HAP-1 (cell line): ENCODE measurements around the gene EYS.

Experiments
- DNase-seq, 2 experiments: peaks; one replicate each; pipeline ENCODE4 v3.0.0-alpha.2; 2016 to 2020; ENCODE audit warnings: low spot score in 2 of 2
- H3K27me3 ChIP-seq: fragments of 250-450 bp; sonication (Bioruptor Pico); 2 replicates; pipeline ENCODE4 v1.5.1; 2020; ENCODE audit warnings: low read depth, mild to moderate bottlenecking, moderate library complexity
- H3K36me3 ChIP-seq: fragments of 250-450 bp; sonication (Bioruptor Pico); replicated peaks from 2 replicates; pipeline ENCODE4 v1.5.1; 2020; ENCODE audit warnings: mild to moderate bottlenecking
- H3K4me1 ChIP-seq: fragments of 250-450 bp; sonication (Bioruptor Pico); 2 replicates; pipeline ENCODE4 v1.5.1; 2020; ENCODE audit warnings: mild to moderate bottlenecking
- H3K4me3 ChIP-seq: fragments of 250-450 bp; sonication (Bioruptor Pico); 2 replicates; pipeline ENCODE4 v1.5.1; 2020; ENCODE audit warnings: mild to moderate bottlenecking, moderate library complexity
- H3K9me3 ChIP-seq: fragments of 250-450 bp; sonication (Bioruptor Pico); 2 replicates; pipeline ENCODE4 v1.5.1; 2020; ENCODE audit warnings: mild to moderate bottlenecking, moderate library complexity
- in situ Hi-C: fragments of 300-500 bp; cut with MboI; formaldehyde crosslinking; loops from 3 replicates; pipeline ENCODE4 v1.14.3; 2020; ENCODE audit warnings: low sequenced_read_pairs, inconsistent platforms, mixed read lengths

The EYS gene

DNA sequence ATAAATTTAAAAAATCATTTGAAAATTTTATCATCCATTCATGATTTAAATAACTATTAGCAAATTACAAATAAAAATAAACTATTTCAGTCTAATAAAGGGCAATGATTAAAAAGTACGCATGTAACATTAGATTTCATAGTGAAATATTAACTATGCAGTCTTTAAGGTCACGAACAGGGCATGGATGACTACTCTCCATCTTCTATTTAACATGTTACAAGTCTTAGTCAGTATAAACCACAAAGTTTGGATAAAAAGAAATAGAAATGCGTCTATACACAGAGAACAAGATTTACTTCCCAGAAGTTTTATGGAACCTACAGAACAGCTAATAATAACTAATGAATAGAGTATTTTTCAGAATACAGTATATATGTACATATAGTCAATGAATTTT is 1016.0 kb downstream of the EYS start:
- no peaks in the 10 kb centered on the region for H3K4me1 ChIP-seq
- H3K4me3 ChIP-seq, result no peak overlapping the region
- no peaks in the 10 kb centered on the region for H3K36me3 ChIP-seq
- H3K9me3 ChIP-seq, result no peaks in the 10 kb centered on the region
- in situ Hi-C loops, result no loop called here
- H3K27me3 ChIP-seq, result no peaks in the 10 kb centered on the region
- no peak for DNase-seq

- in situ Hi-C loops, result no loop called here
- Histone ChIP-seq H3K36me3 (no peaks in the 10 kb centered on the region), H3K4me1 (no peaks in the 10 kb centered on the region), H3K27me3 (no peaks in the 10 kb centered on the region), H3K4me3 (no peak overlapping the region), H3K9me3 (no peaks in the 10 kb centered on the region)
- no peak for DNase-seq
Observed at GRCh38 chr6:64685401-64685800, 1021.6 kb downstream of the EYS start.

DNA sequence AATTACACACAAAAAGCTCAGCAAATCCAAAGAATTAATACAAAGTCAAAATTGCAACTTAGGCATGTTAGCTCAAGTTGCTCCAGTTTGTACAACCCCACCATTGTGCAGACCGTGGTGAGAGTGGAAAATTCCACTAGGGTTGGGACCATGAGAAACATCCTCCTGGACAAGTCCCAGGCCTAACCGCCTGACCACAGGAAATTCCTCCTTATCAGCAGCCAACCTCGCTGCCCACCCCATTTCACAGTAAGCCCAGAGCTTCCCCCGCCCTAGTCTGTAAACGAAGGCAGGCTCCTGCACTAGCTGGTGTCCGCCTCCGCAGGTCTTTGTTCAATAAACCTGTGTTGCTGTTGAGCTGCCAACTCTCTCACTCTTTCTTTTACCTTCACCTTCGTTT is 1023.3 kb downstream of the EYS start:
- H3K4me1 ChIP-seq, result no peaks in the 10 kb centered on the region
- no peaks in the 10 kb centered on the region for H3K9me3 ChIP-seq
- DNase-seq, result no peak
- no peaks in the 10 kb centered on the region for H3K27me3 ChIP-seq
- H3K36me3 ChIP-seq, result no peaks in the 10 kb centered on the region
- no peak overlapping the region for H3K4me3 ChIP-seq
- in situ Hi-C loops, result no loop called here

GRCh38 chr6:64681416-64682160 is 1025.4 kb downstream of the EYS start:
- H3K4me1 ChIP-seq, result no peaks in the 10 kb centered on the region
- no peaks in the 10 kb centered on the region for H3K36me3 ChIP-seq
- H3K27me3 ChIP-seq, result no peaks in the 10 kb centered on the region
- DNase-seq, result no peak
- in situ Hi-C loops, result no loop called here
- no peaks in the 10 kb centered on the region for H3K9me3 ChIP-seq
- no peak overlapping the region for H3K4me3 ChIP-seq

DNA sequence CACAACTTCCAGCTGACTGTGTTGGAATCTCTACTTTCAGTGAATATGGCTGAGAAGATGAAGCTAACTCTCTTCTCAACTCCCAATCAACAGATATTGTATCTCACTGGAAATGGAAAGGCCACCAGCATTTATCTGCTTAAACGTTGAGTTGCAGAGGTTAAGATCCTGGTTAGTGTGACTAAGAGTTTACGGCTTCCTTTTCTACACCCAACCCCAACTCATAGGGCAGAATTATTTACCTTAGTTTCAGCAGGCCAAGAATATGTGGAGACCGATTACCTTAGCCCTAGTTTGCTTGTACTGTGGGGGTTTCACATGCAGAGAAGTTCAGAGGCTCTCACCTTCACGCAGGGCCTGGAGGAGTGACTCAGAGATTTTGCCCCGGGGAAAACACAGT is 1026.6 kb downstream of the EYS start:
- in situ Hi-C loops, result no loop called here
- H3K27me3 ChIP-seq, result no peaks in the 10 kb centered on the region
- no peak overlapping the region for H3K4me3 ChIP-seq
- no peaks in the 10 kb centered on the region for H3K36me3 ChIP-seq
- no peaks in the 10 kb centered on the region for H3K4me1 ChIP-seq
- no peaks in the 10 kb centered on the region for H3K9me3 ChIP-seq
- DNase-seq, result no peak

- in situ Hi-C loops, result no loop called here
- DNase-seq, result no peak
- Histone ChIP-seq H3K4me3 (no peak overlapping the region), H3K9me3 (no peaks in the 10 kb centered on the region), H3K4me1 (no peaks in the 10 kb centered on the region), H3K36me3 (no peaks in the 10 kb centered on the region), H3K27me3 (no peaks in the 10 kb centered on the region)
Observed at GRCh38 chr6:64679416-64679815, 1027.6 kb downstream of the EYS start.

- DNase-seq, result no peak
- no peaks in the 10 kb centered on the region for H3K27me3 ChIP-seq
- no peaks in the 10 kb centered on the region for H3K4me1 ChIP-seq
- no peaks in the 10 kb centered on the region for H3K9me3 ChIP-seq
- in situ Hi-C loops, result no loop called here
- no peaks in the 10 kb centered on the region for H3K36me3 ChIP-seq
- no peak overlapping the region for H3K4me3 ChIP-seq
Observed at GRCh38 chr6:64672651-64673050, 1034.4 kb downstream of the EYS start.

GRCh38 chr6:64672131-64672530 is 1034.9 kb downstream of the EYS start:
- H3K4me1 ChIP-seq, result no peaks in the 10 kb centered on the region
- no peaks in the 10 kb centered on the region for H3K36me3 ChIP-seq
- no peaks in the 10 kb centered on the region for H3K27me3 ChIP-seq
- no peaks in the 10 kb centered on the region for H3K9me3 ChIP-seq
- in situ Hi-C loops, result no loop called here
- H3K4me3 ChIP-seq, result no peak overlapping the region
- DNase-seq, result no peak

DNA sequence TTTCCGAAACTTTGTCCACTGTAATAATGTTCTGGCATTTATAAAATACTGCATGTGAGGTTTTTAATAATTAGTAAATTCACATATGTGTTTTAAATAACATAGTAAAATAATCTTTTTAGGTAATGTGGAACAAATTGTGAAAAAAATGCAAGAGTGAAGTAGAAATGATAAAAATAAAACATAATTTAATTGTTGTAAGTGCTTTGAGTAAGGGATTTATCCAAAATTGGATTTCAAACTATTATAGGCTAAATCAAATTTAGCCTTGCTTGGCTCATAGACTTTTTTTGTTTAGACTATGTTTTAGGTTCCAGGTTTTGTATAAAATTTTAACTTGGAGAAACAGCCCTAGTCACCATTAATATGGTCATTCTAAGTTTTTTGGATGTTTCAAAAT is 1041.9 kb downstream of the EYS start:
- Histone ChIP-seq H3K4me1 (no peaks in the 10 kb centered on the region), H3K9me3 (no peaks in the 10 kb centered on the region), H3K27me3 (no peaks in the 10 kb centered on the region), H3K36me3 (no peaks in the 10 kb centered on the region), H3K4me3 (no peak overlapping the region)
- in situ Hi-C loops, result no loop called here
- no peak for DNase-seq

DNA sequence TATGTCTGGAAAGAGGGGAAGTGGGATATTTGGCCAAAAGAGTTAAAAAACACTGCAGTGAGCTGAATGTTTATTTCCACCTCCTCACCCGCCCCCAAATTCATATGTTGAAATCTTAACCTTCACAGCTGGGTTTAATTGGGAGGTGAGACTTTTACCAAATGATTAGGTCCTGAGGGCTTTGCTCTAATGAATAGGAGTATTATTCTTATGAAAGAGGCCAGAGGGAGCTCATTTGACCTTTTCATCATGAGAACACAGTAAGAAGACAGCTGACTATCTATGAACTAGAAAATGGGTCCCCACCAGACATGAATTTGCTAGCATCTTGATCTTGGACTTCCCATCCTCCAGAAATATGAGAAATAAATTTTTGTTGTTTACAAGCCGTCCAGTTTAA is 1042.5 kb downstream of the EYS start:
- Histone ChIP-seq H3K4me3 (no peak overlapping the region), H3K27me3 (no peaks in the 10 kb centered on the region), H3K36me3 (no peaks in the 10 kb centered on the region), H3K9me3 (no peaks in the 10 kb centered on the region), H3K4me1 (no peaks in the 10 kb centered on the region)
- no peak for DNase-seq
- in situ Hi-C loops, result no loop called here

DNA sequence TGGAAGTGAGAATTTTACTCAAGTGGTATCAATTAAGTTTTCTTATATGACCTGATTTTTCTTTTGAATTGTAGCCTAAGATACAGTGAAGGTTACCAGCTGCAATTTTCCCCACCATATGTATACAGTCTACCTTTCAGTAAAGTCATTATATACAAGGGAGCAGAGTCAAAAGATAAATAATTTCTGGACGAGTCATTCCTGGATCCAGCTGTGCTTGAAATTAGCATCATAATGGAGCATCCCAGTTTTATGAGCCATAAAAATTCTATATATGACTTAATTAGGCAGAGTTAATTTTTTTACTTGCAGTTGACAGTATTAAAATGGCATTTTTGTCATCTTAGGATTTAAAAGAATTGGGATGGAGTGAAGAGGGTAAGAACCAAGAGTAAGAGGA is 1063.0 kb downstream of the EYS start:
- no peak overlapping the region for H3K4me3 ChIP-seq

DNA sequence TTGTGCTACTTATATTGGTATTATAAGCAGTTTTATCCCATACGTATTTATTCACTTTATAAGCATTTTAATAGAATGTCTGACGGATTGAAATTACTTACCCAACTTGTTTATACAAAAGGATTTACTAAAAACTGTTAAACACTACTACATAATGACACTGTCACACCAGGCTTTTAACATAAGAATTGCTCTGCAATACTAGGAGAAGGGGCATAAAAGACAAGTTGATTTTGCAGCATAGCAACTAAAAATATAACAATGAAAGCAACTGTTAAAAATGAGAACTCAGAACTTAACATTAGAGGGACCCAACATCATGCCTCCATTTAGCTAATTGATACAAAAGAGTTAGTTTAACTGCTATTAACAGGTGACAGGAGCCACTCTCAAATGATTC is 1076.1 kb downstream of the EYS start:
- Histone ChIP-seq H3K4me3 (no peak overlapping the region), H3K36me3 (no peaks in the 10 kb centered on the region), H3K9me3 (no peaks in the 10 kb centered on the region; the same call in 1 of the 2 replicates), H3K27me3 (no peaks in the 10 kb centered on the region), H3K4me1 (peaks cover 6% of the 10 kb centered on the region)
- in situ Hi-C loops, result no loop called here
- DNase-seq, result peak in 1 of 2 experiments; percentile 92

More for the DNA sequence above, 1063.0 kb downstream of the EYS start:
- peak in 1 of 2 experiments; percentile 26 for DNase-seq
- H3K36me3 ChIP-seq, result no peaks in the 10 kb centered on the region
- no peaks in the 10 kb centered on the region for H3K4me1 ChIP-seq
- H3K27me3 ChIP-seq, result no peaks in the 10 kb centered on the region
- in situ Hi-C loops, result no loop called here
- no peaks in the 10 kb centered on the region for H3K9me3 ChIP-seq

- no peak for DNase-seq
- no peaks in the 10 kb centered on the region for H3K36me3 ChIP-seq
- H3K4me1 ChIP-seq, result no peaks in the 10 kb centered on the region
- H3K4me3 ChIP-seq, result no peak overlapping the region
- H3K9me3 ChIP-seq, result no peaks in the 10 kb centered on the region
- in situ Hi-C loops, result no loop called here
- H3K27me3 ChIP-seq, result no peaks in the 10 kb centered on the region
Observed at GRCh38 chr6:64622944-64623343, 1084.1 kb downstream of the EYS start.

DNA sequence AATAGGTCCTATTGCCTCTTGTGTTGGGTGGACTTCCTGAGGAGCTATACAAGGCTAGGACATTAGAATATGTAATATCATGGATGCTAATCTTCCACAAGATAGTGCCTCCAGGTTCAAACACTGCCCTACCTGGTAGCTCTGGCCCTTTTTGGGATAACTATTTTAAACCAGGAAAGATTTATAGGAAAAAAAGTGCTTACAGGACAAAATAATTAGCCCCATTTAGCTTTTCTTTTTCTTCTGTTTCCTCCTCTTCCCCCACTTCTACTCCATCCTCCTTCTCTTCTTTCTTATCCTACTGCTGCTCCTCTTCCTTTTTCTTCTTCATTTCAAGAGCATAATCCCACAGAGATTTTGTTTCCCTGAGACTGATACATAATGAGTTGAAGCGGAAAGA is 1104.0 kb downstream of the EYS start:
- Histone ChIP-seq H3K4me1 (no peaks in the 10 kb centered on the region), H3K27me3 (no peaks in the 10 kb centered on the region), H3K4me3 (no peak overlapping the region), H3K36me3 (no peaks in the 10 kb centered on the region), H3K9me3 (no peaks in the 10 kb centered on the region)
- DNase-seq, result no peak
- in situ Hi-C loops, result no loop called here

- Histone ChIP-seq H3K27me3 (no peaks in the 10 kb centered on the region; the same call in 1 of the 2 replicates), H3K9me3 (no peaks in the 10 kb centered on the region), H3K4me1 (no peaks in the 10 kb centered on the region), H3K4me3 (no peak overlapping the region), H3K36me3 (no peaks in the 10 kb centered on the region)
- in situ Hi-C loops, result no loop called here
- DNase-seq, result no peak
Observed at GRCh38 chr6:64591676-64592036, 1115.4 kb downstream of the EYS start.
